ENCODE data around the gene HERC4.
"Not testable (repeated sequence)": the region's sequence is repeated elsewhere in the genome, so short reads cannot be mapped to it uniquely, and the experiment has no call there.

The HERC4 gene

GRCh38 chr10:67877421-67877820 is 197.7 kb downstream of the HERC4 start:
- DNase-seq (ENCODE audit: low read depth, low spot score): not testable (repeated sequence)

DNA sequence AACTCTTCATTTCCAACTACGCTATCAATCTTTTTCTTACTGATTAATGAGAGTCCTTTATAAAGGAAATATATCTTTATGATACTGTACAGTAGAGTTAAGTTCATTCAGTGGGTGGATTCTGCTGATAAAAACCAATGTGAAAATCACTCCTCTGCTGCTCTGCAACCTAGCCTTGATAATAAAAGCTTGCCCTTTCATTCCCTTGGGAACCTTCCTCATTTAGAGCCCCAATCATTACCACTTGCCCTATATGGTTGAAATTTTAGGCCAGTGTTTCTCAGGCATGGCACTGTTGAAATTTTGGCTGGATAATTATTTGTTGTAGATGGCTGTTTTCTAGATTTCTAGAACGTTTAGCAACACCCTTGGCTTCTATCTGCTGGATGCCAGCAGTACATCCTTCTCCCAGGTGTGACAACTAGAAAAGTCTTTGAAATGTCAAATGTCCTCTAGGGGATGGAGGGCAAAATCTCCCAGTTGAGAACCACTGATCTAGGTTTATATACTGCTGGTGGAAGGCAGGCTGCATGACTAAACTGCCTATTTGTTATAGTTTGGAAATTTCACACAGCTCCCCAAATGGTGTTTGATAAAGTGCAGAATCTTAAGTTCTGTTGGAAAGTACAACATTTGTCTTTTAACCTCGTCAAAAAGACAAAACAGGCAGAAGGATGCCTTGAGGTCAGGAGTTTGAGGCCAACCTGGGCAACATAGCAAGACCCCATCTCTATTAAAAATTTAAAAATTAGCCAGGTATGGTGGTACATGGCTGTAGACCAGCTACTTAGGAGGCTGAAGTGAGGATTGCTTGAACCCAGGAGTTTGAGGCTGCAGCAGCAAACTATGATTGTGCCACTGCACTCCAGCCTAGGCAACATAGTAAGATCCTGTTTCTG is 199.5 kb downstream of the HERC4 start:
- no peak for DNase-seq (ENCODE audit: low read depth, low spot score)

All from astrocyte of the hippocampus (primary cell).